CD4-positive, alpha-beta T cell treated with Interleukin-15 for 1 hour (primary cell): ENCODE results near the gene SREK1.
"Not testable (repeated sequence)": the region's sequence is repeated elsewhere in the genome, so short reads cannot be mapped to it uniquely, and the experiment has no call there.

Experiments used
- DNase-seq: peaks from one replicate; pipeline ENCODE4 v3.0.0-alpha.2; 2020

The SREK1 gene

DNA sequence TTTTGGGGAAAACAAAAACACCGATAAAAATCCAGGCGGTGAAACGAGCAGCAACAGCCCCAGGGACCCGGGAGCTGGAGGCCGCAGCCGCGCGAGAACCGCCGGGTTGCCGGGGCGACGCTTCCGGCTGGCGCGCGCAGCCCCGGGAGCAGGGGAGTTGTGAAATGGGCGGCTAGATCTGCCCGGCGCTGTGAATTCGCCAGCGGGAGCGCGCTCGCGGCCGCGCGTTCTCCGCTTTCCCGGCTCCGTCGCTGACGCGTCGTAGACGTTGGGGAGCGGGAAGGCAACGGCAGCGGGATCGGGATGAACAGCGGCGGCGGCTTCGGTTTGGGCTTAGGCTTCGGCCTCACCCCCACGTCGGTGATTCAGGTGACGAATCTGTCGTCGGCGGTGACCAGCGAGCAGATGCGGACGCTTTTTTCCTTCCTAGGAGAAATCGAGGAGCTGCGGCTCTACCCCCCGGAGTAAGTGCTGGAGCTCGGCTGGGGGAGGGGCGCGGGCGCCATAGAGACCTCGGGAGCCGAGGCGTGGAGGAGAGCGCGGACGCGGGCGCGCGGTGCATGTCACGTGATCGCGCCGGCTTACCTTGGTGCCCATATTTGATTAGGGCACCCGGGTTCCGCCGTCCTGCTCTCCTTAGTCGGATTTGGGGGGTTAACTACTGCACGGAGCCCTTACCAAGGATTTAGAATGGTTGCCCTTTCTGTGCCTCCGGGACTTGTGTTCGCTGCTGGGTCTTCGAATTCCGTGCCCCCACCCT, at the start of gene SREK1:
SREK1 (plus strand) TSS at position 227 of the 760 bp plus-strand sequence; CDS start at position 304, 77 bp downstream.
- peak; percentile 87 for DNase-seq

DNA sequence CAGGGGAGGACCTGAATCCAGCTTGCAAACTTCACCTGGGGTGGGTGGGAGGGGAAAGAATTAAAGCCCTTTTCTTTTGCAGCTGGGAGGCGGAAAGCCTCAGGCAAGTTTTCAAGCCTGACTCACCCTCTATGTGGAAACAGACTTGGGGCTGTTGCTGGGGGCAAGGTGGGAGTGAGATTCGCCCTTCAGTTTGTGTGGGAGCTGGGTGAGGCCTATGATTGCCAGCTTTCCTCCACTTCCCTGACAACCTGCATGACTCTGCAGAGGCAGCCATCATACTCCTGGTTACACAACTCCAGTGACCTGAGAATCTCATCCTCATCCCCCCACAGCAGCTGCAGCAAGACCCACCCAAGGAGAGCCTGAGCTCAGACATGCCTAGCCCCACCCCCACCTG, 43.2 kb upstream of the SREK1 start:
- no peak for DNase-seq

DNA sequence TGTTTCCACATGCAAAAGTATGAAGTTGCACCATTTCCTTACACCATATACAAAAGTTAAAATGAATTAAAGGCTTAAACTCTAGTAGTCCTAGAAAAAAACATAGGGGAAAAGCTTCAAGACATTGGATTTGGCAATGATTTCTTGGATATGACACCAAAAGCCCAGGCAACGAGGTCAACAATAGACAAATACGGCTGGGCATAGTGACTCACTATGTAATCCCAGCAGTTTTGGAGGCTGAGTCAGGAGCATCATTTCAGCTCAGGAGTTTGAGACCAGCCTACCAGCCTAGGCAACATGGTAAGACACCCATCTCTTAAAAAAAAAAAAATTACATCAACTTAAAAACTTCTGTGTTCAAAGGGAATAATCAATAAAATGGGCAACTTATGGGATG, 30.9 kb upstream of the SREK1 start:
- DNase-seq = no peak

DNA sequence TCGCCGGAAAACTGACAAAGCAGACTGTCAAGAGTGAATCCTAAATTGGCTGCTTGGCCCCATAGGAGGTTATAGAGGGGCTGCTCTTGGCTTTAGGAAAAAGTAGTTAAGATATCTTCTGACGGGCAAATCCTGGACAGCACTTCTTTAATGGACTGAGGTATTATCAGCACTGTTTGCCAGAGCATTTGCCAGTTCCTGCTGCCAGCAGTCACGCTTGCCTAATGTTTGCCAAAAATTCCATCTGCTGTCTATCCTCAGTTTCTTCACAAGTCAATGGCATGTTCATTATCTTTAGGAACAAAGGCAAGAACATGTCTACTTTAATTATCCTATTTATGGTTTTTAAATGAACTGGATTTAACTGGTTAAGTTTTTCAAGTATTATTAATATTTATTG, 25.8 kb upstream of the SREK1 start:
- no peak for DNase-seq

DNA sequence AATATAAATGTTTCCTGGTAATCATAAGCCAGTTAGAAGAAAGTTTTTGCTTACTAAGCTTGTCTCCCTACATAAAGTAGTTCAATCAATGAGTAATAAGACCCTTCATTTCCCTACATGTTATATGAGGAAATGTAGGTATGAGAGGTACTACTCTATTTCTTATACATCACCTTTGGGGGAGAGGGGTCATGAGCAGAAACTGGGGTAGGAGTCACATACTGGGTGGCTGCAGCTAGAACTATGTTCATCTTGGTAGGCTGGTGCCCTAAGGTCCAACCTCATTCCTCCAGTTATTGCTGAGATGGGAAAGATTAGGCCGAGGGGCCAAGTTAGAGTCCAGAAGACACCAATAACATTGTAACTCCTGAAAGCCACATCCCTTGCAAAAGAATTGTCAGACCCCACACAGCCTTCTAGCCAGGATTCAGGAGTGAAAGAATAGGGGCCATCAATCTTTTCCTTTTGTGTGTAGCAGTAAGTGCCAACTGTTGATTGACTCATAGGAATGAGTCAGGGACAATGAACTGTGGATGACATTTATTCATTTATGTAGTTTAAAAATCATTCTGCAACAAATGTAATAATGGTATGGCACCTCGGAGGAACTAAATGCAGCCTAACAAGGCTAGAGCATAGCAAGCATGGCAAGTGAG, 21.6 kb upstream of the SREK1 start:
- no peak for DNase-seq

- DNase-seq = no peak
Measured at GRCh38 chr5:66129144-66129543, 15.0 kb upstream of the SREK1 start.

GRCh38 chr5:66130493-66130892, 13.6 kb upstream of the SREK1 start:
- DNase-seq = no peak

DNA sequence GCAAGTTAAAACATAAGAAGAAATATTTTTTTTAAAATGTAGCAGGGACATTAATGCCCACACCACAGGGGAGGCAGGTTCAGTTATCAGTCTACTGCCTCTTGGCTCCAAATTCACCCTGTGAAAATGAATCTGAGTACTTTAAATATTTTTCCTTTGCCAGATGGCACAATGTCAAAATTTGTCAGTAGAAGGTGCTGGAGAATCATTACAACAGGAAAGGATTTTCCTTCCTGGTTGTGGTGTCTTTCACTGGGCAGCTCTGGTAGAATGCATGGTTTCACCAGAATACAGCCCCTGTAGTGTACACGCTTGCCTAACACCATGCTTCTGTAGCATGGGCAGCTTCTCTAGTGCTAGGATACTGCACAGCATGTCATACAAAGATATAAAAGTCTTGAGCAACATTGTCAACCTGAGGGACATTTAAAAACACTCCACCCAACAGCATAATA, 9.7 kb upstream of the SREK1 start:
- DNase-seq = no peak

GRCh38 chr5:66136053-66136452, 8.0 kb upstream of the SREK1 start:
- DNase-seq = no peak

- DNase-seq = not testable (repeated sequence)
Measured at GRCh38 chr5:66136944-66137343, 7.2 kb upstream of the SREK1 start.

- no peak for DNase-seq
Measured at GRCh38 chr5:66138637-66139317, 5.3 kb upstream of the SREK1 start.

DNA sequence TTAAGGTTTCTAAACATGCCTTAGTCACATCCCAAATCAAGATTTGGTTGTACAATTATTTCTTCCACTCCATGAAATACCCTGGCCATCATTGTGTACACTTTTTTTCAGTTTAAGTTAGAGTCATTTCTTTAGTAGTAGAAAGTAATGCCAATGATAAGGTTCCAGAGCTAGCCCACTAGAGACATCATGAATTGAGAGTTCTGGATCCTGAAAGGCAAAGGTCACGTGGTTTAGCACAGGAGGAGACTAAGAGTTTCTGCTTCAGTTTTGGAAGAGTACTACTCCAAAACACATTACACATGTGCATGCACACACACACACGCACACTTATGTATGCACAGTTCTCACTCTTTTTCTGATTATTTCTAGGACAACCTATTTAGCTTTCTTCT, 4.8 kb upstream of the SREK1 start:
- DNase-seq = no peak

GRCh38 chr5:66142417-66142816, 1.7 kb upstream of the SREK1 start:
- DNase-seq = no peak

DNA sequence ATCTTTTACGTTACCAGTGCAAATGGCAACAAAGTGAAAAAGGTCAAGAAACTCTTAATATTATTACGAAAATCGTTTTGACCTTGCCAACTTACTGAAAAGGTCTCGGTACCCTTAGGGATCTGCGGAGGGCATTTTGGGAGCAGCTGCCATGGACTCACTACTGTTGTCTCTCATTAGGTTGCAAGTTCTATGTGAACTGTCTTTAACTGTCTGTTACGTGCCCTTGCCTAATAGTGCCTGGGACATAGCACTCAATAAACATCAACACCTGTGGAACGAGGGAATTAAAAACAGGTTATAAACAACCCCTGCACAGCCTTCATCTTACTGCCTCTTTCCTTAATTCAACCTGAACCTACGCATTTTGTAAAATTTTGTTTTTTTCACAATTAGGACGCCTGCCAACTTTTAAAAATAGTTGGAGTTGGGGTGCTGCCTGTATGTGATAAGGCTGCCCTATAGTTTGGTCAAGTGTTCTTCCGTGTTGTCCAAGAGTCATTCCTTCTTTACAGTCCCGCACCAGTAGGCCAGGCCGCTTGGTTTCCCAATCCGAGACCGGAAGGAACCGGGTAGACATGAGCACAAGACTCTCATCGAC, 527 bp upstream of the SREK1 start:
- DNase-seq = no peak

DNA sequence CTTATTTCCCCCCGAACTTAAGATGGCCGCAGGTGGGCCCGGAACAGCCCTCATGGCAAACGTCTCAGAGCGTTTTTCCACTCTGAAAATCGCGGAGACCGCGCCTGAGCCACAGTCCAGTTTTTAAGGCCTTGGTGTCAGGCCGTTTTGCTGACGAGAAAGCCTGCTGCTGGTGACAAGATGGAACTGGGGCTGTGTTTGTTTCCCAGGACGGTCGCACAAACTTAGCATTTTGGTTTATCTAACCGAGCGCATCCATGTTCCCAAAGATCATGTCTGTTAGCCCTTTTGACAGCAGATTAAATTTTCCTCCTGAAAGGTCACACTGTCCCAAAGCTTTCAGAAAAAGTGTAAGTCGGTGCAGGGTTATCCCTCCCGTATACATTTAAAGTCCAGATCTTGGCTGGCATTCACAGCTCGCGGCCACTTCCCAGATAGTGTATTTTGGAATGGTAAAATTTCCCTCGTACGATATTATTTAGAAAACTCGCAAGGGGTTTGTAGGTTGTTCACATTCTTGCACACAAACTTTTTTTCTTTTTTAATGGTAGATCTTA, 812 bp downstream of the SREK1 start:
- DNase-seq = no peak

GRCh38 chr5:66145737-66146136, 1.6 kb downstream of the SREK1 start:
- DNase-seq = no peak

DNA sequence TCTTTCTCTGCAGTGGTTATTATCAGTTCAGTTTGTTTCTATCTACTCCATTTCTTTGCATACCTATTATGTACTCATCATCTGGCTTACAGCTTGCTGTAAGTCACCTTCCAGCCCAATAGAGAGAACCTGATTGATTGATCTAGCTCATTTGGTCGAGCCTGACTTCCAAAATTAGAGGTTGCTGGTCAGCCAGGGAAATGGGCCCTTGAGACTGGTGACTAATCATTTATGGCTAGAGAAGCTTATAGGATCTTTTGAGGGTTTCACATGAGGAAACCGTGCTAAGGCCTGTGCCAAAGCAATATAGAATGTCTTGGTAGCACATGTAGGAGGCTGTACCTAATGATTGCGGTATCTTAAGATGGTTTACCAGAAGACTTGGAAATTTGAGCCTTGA, 5.8 kb downstream of the SREK1 start:
- DNase-seq = no peak

- DNase-seq = no peak
Measured at GRCh38 chr5:66151030-66151429, 6.9 kb downstream of the SREK1 start.

GRCh38 chr5:66151491-66151890, 7.4 kb downstream of the SREK1 start:
- DNase-seq = no peak

DNA sequence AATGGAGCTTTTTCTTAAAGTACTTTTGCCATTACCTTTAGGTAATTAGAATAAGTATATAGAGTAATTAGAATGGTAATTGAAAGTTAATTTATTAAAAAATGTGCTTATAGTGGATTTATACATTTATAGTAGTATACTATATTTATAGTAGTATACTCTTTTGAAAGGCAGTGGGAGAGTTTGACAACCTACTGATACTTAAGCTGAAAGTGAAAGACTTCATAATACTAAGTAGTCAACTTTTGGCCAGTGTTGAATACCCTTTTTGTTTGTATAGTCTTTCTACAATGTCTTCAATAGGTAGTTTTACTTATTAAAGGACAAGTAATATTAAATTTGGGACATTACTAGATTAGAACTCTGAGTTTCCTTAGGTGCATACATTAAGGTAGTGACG, 12.9 kb downstream of the SREK1 start:
- DNase-seq = no peak

DNA sequence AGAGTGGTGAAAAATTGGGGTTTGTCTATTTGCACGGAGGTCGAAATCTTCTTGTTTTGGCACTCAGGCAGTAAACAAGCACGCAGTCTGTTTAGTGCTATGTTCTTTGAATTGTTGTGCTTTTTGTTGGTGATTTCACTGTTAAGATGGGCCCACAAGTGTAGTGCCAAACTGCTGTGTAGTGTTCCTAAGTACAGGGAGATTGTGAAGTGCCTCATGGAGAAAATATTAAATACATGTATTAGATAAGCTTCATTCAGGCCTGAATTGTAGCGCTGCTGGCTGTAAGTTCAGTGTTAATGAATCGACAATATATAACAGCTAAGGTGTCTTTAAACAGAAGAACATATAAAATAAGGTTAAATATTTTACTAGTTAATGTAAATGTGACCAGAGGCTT, 17.3 kb downstream of the SREK1 start:
- no peak for DNase-seq

GRCh38 chr5:66164044-66164790, 20.1 kb downstream of the SREK1 start:
- DNase-seq = no peak

DNA sequence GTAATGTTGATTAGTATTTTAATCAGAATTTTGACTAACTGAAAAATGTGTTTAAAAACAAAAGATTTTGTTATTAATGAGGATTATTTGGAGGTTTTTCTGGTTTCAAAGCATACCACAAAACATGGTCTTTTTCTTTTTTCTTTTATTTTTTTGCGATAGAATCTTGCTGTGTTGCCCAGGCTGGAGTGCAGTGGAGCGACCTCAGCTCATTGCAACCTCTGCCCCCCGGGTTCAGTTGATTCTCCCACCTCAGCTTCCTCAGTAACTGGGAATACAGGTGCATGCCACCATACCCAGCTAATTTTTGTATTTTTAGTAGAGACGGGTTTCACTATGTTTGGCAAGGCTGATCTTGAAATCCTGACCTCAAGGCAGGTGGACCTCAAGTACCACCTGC, 24.1 kb downstream of the SREK1 start:
- DNase-seq = no peak
